ENCODE measurements around the gene FBXL16.

GRCh38 chr16:671353-672131 is 34.1 kb downstream of the FBXL16 start:
- TF ChIP-seq TCF12 (IDR thresholded peaks at IDR 0.05; ENCODE audit: low read depth) (no peak), EP300 (IDR thresholded peaks at IDR 0.05; ENCODE audit: borderline replicate concordance) (no peak), TAF1 (IDR thresholded peaks at IDR 0.05; ENCODE audit: low read depth) (no peak), RAD21 (IDR thresholded peaks at IDR 0.05; ENCODE audit: low read depth) (no peak), MAX (IDR thresholded peaks at IDR 0.05) (no peak), USF1 (IDR thresholded peaks at IDR 0.05) (no peak), EGR1 (IDR thresholded peaks at IDR 0.05) (no peak), YY1 (IDR thresholded peaks at IDR 0.05; ENCODE audit: low read depth) (no peak), FOXM1 (IDR thresholded peaks at IDR 0.05; ENCODE audit: borderline replicate concordance, low read depth) (no peak)
- TF ChIP-seq, protein P1, sequence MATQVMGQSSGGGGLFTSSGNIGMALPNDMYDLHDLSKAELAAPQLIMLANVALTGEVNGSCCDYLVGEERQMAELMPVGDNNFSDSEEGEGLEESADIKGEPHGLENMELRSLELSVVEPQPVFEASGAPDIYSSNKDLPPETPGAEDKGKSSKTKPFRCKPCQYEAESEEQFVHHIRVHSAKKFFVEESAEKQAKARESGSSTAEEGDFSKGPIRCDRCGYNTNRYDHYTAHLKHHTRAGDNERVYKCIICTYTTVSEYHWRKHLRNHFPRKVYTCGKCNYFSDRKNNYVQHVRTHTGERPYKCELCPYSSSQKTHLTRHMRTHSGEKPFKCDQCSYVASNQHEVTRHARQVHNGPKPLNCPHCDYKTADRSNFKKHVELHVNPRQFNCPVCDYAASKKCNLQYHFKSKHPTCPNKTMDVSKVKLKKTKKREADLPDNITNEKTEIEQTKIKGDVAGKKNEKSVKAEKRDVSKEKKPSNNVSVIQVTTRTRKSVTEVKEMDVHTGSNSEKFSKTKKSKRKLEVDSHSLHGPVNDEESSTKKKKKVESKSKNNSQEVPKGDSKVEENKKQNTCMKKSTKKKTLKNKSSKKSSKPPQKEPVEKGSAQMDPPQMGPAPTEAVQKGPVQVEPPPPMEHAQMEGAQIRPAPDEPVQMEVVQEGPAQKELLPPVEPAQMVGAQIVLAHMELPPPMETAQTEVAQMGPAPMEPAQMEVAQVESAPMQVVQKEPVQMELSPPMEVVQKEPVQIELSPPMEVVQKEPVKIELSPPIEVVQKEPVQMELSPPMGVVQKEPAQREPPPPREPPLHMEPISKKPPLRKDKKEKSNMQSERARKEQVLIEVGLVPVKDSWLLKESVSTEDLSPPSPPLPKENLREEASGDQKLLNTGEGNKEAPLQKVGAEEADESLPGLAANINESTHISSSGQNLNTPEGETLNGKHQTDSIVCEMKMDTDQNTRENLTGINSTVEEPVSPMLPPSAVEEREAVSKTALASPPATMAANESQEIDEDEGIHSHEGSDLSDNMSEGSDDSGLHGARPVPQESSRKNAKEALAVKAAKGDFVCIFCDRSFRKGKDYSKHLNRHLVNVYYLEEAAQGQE (IDR thresholded peaks at IDR 0.05; ENCODE audit: low read depth), result no peak

Measured in Ishikawa (cell line).